ENCODE measurements around the gene SNAP23.
A peak's percentile ranks its signal among the peaks of the same experiment; 100 is the strongest.
"Not testable (repeated sequence)": the region's sequence is repeated elsewhere in the genome, so short reads cannot be mapped to it uniquely, and the experiment has no call there.

The SNAP23 gene

DNA sequence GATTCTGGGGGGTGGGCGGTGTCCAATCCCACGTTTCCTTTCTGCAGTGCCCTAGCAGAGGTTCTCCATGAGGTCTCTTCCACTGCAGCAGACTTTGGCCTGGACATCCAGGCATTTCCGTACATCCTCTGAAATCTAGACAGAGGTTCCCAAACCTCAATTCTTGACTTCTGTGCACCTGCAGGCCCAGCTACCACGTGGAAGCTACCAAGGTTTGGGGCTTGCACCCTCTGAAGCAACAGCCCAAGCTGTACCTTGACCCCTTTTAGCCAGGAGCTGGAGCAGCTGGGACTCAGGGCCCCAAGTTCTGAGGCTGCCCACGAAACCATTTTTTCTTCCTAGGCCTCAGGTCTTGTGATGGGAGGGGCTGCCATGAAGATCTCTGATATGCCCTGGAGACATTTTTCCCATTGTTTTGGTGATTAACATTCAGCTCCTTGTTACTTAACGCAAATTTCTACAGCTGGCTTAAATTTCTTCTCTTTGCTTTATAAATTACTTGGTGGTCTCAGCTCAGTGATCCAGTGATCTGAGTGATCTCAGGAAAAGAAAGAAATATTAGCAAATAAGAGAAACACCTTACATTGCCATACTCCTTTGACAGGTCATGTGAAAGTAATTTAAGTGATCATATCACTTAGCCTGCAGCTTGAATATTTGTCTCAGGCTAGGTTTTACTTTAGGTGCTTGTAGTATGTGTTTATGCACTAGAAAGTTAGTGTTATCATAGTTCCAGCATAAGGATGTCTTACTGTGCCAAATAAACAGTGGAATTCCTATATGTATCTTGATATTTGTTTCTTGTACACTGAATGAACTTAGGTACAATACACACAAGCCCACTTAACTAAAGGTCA is 3.0 kb downstream of the SNAP23 start:
- DNase-seq (ENCODE audit: low spot score): no peak

- no peak for DNase-seq (ENCODE audit: low spot score)
These were observed 4.6 kb downstream of the SNAP23 start for GRCh38 chr15:42499858-42500609.

- DNase-seq (ENCODE audit: low spot score): no peak
These were observed 7.0 kb downstream of the SNAP23 start for GRCh38 chr15:42502477-42502876.

DNA sequence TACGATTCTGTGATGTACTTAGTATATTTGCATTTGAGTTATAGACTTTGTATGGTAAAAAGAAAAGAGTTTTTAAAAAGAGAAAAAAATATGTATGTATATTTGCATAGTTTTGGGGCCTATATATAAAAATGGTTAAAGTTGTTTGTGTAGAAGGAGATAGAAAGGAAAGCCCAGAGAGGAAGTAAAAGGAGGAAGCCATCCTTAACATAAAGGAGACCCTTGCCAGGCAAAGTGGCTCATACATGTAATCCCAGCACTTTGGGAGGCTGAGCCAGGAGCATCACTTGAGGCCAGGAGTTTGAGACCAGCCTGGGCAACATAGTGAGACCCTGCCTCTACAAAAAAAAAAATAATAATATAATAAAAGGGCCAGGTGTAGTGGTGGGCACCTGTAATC is 8.4 kb downstream of the SNAP23 start:
- no peak for DNase-seq (ENCODE audit: low spot score)

- no peak for DNase-seq (ENCODE audit: low spot score)
These were observed 9.2 kb downstream of the SNAP23 start for GRCh38 chr15:42504631-42505030.

DNA sequence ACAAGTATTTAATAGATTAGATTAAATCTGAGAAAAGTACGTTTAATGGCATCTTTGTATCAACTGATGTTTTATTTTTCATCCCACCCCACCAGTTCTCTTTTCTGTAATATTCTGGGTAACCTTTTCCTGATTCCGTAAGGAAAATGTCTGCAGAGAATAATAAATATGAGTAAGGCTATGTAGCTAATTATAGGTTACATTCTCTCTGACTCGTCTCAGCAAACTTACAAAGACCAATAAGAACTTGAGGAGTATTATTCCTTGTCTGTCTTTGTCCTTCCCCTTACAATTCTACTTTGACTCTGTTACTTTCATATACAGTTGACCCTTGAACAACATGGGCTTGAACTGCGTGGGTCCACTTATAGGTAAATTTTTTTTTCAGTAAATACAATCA is 12.1 kb downstream of the SNAP23 start:
- DNase-seq (ENCODE audit: low spot score): peak; percentile 6

- peak; percentile 18 for DNase-seq (ENCODE audit: low spot score)
These were observed 12.8 kb downstream of the SNAP23 start for GRCh38 chr15:42508263-42508690.

DNA sequence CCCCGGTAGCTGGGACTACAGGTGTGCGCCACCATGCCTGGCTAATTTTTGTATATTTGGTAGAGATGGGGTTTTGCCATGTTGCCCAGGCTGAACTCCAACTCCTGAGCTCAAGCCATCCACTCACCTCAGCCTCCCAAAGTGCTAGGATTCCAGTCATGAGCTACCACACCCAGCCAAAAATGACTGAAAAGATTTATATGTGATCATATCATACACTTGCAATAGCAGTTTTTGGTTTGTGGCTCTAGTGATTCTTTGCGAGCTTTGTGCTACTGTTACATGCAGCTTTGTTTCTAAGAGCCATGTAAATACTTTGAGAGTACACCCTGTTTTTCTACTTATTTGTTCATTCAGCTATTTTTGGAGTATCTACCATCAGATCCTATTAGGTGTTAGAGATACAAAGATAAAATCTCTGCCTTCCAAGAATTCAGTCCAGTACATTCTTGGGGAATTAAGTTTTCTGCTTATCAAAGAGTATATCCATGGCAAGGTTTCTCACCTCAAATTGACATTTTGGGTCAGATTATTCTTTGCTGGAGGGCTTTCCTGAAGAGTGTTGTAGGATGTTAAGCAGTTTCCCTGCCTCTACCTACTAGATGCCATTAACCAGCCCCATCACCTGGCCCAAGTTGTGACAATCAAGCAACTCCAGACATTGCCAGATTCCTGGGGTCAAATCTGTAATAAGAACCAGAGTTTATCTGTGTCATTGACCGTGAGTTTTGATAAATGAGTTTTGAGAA is 15.0 kb downstream of the SNAP23 start:
- no peak for DNase-seq (ENCODE audit: low spot score)

DNA sequence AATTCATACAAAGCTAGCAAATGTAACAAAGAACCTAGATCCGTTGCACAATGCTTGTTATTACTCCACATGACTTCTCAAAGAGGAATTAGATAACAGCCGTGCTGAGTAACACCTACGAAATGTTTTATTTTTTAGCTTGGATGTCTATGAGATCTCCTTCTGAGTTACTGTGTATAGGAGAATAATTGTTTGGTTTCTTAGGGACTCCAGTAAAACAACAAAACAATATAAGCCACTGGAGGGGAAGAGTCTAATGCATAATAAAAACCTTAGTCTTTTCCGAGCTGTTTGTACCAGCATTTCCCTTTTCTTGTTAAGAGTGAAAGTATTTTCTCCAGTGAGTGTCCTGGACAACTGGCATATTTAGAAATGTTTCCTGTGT is 15.6 kb downstream of the SNAP23 start:
- peak; percentile 26 for DNase-seq (ENCODE audit: low spot score)

GRCh38 chr15:42523331-42523730 is 27.9 kb downstream of the SNAP23 start:
- no peak for DNase-seq (ENCODE audit: low spot score)

DNA sequence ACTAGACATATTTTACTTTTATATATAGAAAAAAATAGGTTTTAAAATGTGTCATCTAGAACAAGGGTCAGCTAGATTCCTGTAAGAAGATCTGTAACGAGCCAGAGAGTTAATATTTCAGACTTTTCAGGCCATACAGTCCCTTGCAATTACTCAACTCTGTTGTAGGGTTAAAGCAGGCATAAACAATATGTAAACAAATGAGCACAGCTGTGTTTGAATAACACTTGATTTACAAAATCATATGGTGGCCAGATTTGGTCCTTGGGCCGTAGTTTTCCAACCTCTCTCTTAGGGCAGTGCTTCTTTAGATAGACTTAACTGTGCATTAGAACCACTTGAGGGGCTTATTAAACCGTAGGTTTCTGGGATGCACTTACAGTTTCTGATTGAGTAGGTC is 33.5 kb downstream of the SNAP23 start:
- no peak for DNase-seq (ENCODE audit: low spot score)

DNA sequence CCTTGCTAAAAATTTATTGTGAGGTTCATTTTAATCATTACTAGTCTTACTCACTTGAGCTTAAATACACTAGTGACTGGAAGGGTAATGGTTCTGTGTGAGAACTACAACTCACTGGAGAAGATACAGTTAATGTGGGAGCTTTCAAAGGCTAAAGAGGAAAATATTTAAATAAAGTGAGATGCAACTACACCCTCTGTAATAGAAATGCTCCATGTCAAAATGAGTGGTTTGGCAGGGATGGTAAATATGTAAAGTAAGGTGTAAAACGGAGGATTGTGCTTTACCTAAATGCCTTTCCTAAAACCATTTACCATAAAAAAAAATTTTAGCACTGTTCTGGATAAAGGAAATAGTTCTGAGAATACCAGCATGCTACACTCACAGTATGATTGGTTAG is 37.8 kb downstream of the SNAP23 start:
- DNase-seq (ENCODE audit: low spot score): no peak

DNA sequence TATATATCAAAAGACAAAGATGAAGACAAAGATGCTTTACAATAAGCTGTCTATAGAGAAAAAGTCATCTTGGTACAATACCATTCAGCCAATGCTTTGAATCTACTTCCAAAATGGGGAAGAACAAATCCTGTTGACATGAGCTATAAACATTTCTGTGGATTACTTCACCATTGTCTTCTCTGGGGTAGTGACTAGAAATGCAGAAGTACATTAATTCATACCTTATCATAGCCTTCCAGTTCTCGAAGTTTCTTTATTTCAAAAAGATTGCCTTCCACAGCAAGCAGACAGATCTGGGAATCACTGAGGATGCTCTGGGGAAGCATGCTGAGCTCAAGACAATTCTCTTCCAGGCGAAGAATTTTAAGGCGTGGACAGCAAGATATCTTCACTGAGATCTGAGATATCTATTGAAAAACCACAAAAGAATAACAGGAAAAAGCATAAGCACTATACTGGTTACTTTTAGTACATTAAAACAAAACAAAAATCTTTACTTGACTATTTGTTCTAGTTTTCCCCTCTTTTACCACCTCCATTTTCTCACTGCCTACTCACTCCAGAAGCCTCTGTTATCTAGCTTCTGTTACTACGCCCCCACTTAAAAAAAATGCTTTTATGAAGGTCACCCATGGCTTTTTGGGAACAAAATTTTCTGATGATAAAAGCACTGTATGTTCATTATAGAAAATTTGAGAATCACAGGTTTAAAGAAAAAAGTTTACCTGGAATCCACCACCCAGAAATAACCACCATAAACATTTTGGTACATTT is 49.6 kb downstream of the SNAP23 start:
- no peak for DNase-seq (ENCODE audit: low spot score)

- peak; percentile 48 for DNase-seq (ENCODE audit: low spot score)
These were observed 52.4 kb downstream of the SNAP23 start for GRCh38 chr15:42547918-42548248.

- DNase-seq (ENCODE audit: low spot score): peak; percentile 93
These were observed 53.0 kb downstream of the SNAP23 start, which contains the start of the genes HAUS2 and LRRC57 for GRCh38 chr15:42548249-42549031. Gene HAUS2 (plus strand): TSS chr15:42548838. CDS start chr15:42548873, 35 bp downstream. Gene LRRC57 (minus strand): TSS chr15:42548793. CDS start chr15:42548434, 359 bp downstream.

DNA sequence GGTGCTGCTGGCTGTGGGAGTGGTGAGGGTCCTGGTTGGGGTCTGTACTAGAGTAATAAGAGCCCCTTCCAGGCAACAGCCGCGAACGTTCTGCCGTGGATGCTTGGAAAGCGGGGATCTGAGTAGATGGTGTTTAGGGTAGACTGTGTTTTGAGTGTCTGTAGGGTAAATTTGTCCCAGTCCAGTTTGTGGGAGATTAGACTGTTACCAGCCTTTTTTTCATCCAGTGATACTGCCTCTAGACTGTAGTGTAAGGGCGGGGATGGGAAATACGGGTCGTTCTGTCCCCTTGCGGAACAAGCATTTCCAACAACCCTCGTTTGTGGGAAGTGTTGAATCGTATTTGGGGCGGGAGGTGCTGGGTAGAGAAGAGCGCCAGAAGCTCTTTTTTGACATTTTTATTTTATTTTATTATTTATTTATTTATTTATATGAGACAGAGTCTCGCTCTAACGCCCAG is 53.6 kb downstream of the SNAP23 start:
- DNase-seq (ENCODE audit: low spot score): peak; percentile 38

GRCh38 chr15:42549741-42550392 is 54.4 kb downstream of the SNAP23 start:
- no peak for DNase-seq (ENCODE audit: low spot score)

GRCh38 chr15:42553554-42553953 is 58.1 kb downstream of the SNAP23 start:
- DNase-seq (ENCODE audit: low spot score): no peak

DNA sequence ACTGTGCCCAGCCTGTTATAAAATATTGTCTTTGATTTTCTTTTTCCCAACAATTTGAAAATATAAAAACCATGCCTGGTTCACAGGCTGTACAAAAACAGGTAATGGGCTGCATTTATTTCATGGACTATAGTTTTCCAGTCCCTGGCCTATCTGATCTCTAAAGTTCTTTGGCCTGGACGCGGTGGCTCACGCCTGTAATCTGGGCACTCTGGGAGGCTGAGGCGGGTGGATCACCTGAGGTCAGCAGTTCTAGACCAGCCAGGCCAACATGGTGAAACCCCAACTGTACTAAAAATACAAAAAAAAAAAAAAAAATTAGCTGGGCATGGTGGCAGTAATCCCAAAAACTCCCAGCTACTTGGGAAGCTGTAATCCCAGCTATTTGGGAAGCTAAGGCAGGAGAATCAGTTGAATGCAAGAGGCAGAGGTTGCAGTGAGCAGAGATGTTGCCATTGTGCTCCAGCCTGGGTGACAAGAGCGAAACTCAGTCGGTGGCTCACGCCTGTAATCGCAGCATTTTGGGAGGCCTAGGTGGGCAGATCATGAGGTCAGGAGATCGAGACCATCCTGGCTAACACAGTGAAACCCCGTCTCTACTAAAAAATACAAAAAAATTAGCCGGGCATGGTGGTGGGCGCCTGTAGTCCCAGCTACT is 61.2 kb downstream of the SNAP23 start:
- not testable (repeated sequence) for DNase-seq (ENCODE audit: low spot score)

- no peak for DNase-seq (ENCODE audit: low spot score)
These were observed 63.3 kb downstream of the SNAP23 start for GRCh38 chr15:42558739-42559138.
